Activated CD8-positive, alpha-beta T cell treated with anti-CD3 and anti-CD28 coated beads, Interleukin-2, amount 10 ng/mL, durations not matched to agents 7 days and 5 days (primary cell): ENCODE results near the gene HIVEP1. TPM values are rescaled to one million over a fixed set of nuclear protein-coding genes. Genes with fewer than 3 reads are reported as not detected.

Source experiments
- ATAC-seq: fragments of 150-1000 bp; cut with Tn5 transposase; one replicate; pipeline ENCODE4 v1.10.0; 2021; ENCODE audit warnings: moderate library complexity
- CTCF ChIA-PET: fragments of 350-600 bp; sonication (Branson Sonifier 250); formaldehyde crosslinking; loops from one replicate; lab custom pipeline; 2021; ENCODE audit warnings: antibody characterized with exemption; lab: Charles Lee
- POLR2A ChIA-PET: fragments of 350-600 bp; sonication (Branson Sonifier 250); formaldehyde crosslinking; loops from one replicate; lab custom pipeline; 2021; ENCODE audit warnings: antibody characterized with exemption; lab: Charles Lee
- DNase-seq: peaks from one replicate; pipeline ENCODE4 v3.0.0-alpha.2; 2020
- H3K27ac Mint-ChIP-seq: one replicate; pipeline ENCODE4 v1.8.0; 2021; ENCODE audit warnings: mild to moderate bottlenecking, mixed read lengths
- H3K27me3 Mint-ChIP-seq: one replicate; pipeline ENCODE4 v1.8.0; 2021; ENCODE audit warnings: low read depth, mixed read lengths
- H3K36me3 Mint-ChIP-seq: one replicate; pipeline ENCODE4 v1.8.0; 2021; ENCODE audit warnings: low read depth, mixed read lengths
- H3K4me1 Mint-ChIP-seq: one replicate; pipeline ENCODE4 v1.8.0; 2021; ENCODE audit warnings: low read depth, mixed read lengths
- H3K4me3 Mint-ChIP-seq: one replicate; pipeline ENCODE4 v1.8.0; 2021; ENCODE audit warnings: mild to moderate bottlenecking, mixed read lengths
- H3K9me3 Mint-ChIP-seq: one replicate; pipeline ENCODE4 v1.8.0; 2022; ENCODE audit warnings: mixed read lengths; ENCODE audit not compliant: insufficient read depth
- total RNA-seq, 2 experiments: library from RNA; stranded (reverse); gene quantifications; one replicate each; pipeline ENCODE4 v1.2.3, GENCODE V29; 2021

Gene HIVEP1
- total RNA-seq, 2 experiments from 2014 or later: 21.2 to 21.4 TPM

DNA sequence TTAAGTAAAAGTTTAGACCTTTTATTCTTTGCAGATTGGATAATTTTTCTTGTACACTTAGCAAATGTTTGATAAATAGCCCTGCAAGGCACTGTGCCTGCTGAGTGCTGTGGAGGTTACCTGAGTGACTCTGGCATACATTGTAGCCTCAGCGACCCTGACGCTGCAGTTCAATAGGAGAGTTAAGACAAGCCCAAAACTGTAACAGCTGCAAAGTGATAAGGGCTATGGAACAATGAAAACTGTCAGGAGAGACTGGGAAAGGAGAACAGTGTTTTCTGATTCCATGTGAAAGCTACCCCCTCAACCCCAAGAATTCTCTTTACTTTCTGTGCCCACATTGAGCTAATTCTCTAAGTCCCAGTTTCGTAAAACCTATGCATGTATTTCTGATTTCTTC is 22.2 kb downstream of the HIVEP1 start:
- Mint-ChIP-seq H3K27ac (no peak overlapping the region), H3K9me3 (peaks cover 17% of the 10 kb centered on the region), H3K27me3 (no peaks in the 10 kb centered on the region), H3K36me3 (peaks cover 43% of the 10 kb centered on the region), H3K4me3 (no peak overlapping the region), H3K4me1 (peaks cover 69% of the 10 kb centered on the region)
- DNase-seq: no peak
- POLR2A ChIA-PET: no interaction called here
- ATAC-seq: no peak
- CTCF ChIA-PET: interaction anchor here (0.9 to 1.3 kb wide), 3 partner anchors 10 to 17 kb away, joined by 3 read pairs; no protein-coding TSS in a partner anchor

DNA sequence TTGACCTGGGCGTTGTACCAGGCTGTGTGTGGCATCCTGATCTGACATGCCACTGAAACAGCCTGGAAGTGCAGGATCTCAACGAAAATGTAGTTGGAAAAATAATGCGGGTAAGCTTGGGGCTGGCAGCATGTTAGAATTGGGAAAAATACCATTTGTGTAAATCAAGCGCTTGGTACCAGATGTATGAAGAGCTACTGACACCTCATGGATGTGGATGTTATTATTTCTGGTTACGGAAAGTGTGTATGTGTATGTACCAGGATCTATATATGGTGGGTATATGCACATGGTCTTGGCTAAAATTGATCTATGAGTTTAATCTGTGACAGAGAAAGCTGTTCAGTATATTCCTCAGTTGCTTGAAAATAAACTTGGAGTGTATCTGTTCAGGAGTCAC is 22.7 kb downstream of the HIVEP1 start:
- Mint-ChIP-seq H3K9me3 (peaks cover 14% of the 10 kb centered on the region), H3K4me3 (no peak overlapping the region), H3K27ac (no peak overlapping the region), H3K36me3 (peaks cover 41% of the 10 kb centered on the region), H3K27me3 (no peaks in the 10 kb centered on the region), H3K4me1 (peaks cover 72% of the 10 kb centered on the region)
- ATAC-seq: no peak
- POLR2A ChIA-PET: no interaction called here
- CTCF ChIA-PET: interaction anchor here (0.9 to 1.3 kb wide), 3 partner anchors 10 to 17 kb away, joined by 3 read pairs; no protein-coding TSS in a partner anchor
- no peak for DNase-seq

DNA sequence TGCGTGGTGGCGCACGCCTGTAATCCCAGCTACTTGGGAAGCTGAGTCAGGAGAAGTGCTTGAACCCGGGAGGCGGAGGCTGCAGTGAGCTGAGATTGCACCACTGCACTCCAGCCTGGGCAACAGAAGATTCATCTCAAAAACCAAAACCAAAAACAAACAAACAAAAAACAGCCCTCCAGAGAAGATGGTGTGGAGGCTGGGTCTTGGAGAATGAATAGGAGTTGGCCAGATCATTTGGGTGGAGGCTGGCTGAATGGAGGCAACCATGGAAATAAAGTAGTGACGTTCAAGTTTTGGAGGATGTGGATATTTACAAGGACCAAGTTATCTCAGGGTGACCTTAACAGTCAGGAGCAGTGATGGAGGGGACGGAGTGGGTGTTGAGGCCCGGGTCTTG is 24.7 kb downstream of the HIVEP1 start:
- peaks cover 67% of the 10 kb centered on the region for H3K4me1 Mint-ChIP-seq
- peak overlapping the region; percentile 32 for H3K27ac Mint-ChIP-seq
- peaks cover 35% of the 10 kb centered on the region for H3K36me3 Mint-ChIP-seq
- H3K4me3 Mint-ChIP-seq: no peak overlapping the region
- ATAC-seq (no peak), DNase-seq (no peak)
- ChIA-PET CTCF (interaction anchor here (1.5 kb wide), 1 partner anchor 197 kb away, joined by 4 read pairs; no protein-coding TSS in a partner anchor), POLR2A (no interaction called here)
- H3K27me3 Mint-ChIP-seq: no peaks in the 10 kb centered on the region
- H3K9me3 Mint-ChIP-seq: peaks cover 3% of the 10 kb centered on the region

DNA sequence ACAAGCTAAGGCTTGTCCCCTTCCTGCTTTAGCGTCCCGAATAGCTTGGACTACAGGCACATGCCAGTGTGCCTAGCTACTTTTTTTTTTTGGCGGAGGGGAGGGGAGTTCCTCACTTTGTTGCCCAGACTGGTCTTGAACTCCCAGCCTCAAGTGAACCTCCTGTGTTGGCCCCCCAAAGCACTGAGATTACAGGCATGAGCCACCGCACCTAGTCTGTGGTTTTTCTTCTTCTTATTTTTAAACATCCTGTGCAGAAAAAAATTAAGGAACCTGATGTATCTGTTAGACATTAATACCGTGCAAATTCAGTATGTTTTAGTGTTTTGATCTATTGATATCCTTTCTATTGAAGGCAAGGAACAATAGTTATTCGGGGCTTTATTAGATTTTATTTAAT is 25.7 kb downstream of the HIVEP1 start:
- Mint-ChIP-seq H3K36me3 (peaks cover 32% of the 10 kb centered on the region), H3K4me3 (no peak overlapping the region), H3K9me3 (peaks cover 3% of the 10 kb centered on the region), H3K4me1 (peaks cover 64% of the 10 kb centered on the region), H3K27me3 (no peaks in the 10 kb centered on the region), H3K27ac (peak overlapping the region; percentile 66)
- peak; percentile 41 for DNase-seq
- POLR2A ChIA-PET: interaction anchor here (0.6 kb wide), 1 partner anchor 118 kb away, joined by 4 read pairs; no protein-coding TSS in a partner anchor
- CTCF ChIA-PET: interaction anchor here (0.6 to 1.5 kb wide), 2 partner anchors 36 to 141 kb away, joined by 4 to 6 read pairs; no protein-coding TSS in a partner anchor
- ATAC-seq: no peak

DNA sequence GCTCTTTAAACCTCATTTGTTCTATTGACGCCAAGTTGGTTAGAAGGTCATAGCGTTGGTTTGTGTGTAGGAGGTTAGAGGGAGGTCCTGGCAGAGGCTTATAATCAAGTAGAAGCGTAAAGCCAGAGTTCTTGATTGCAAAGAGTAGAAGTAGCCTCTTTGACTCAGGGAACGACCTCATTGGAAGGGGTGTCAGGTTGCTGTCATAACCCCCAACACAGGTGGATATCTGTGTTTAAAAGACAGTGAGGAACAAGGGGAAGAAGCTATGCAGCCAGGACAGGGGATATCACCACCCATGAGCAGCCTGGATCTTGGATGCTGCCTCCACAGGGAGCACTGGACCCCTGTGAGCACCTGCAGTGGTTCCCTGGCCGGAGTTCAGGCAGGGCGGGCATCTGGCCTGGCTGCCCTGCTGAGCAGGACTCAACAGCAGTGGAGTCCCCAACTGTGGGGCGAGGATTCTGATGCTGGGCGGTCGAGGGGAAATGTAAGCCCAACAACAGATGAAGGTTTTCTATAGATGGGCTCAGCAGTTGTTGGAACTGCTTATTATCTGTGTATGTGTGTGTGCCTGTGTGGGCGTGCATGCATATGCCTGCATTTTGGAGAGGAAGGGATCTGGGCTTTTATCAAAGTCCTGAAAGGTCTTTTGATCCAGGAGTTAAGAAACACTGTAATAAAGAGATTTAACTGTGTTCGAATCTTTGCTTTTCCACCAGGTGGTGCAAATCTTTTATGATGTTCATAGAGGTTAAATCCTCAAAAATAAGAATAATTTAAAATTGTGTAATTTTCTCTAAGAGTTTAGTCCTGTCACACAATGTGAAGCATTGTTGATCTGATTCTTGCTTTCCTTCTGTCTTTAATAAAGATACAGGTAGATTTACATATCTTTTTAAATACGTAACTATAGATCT is 27.7 kb downstream of the HIVEP1 start:
- no peaks in the 10 kb centered on the region for H3K27me3 Mint-ChIP-seq
- DNase-seq (no peak), ATAC-seq (no peak)
- peaks cover 28% of the 10 kb centered on the region for H3K36me3 Mint-ChIP-seq
- peaks cover 59% of the 10 kb centered on the region for H3K4me1 Mint-ChIP-seq
- no peak overlapping the region for H3K4me3 Mint-ChIP-seq
- H3K9me3 Mint-ChIP-seq: peaks cover 3% of the 10 kb centered on the region
- H3K27ac Mint-ChIP-seq: peak overlapping the region; percentile 45
- ChIA-PET POLR2A (interaction anchor here (1.3 kb wide), 1 partner anchor 30 kb away, joined by 3 read pairs; no protein-coding TSS in a partner anchor), CTCF (interaction anchor here (0.8 to 1.6 kb wide), 11 partner anchors 9 to 384 kb away, joined by 3 to 11 read pairs (median 4); no protein-coding TSS in a partner anchor)

DNA sequence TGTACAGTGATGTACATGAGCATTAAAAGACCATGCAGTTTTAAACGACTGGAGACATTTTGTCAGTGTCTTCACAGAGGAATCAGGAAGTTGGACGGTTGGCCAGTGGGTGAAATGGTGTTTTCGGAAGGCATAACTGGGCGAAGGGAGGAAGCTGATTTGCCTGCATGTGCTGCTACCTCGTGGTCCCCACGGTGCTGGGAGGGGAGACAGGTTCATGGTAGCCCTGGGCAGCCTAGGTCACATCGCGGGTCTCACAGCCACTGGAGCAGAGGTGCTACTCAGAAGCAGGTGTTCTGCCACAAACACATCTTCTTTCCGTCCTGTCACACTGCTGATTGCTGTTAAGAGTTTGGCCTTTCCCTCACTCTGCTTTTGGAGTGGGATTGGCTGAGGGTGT is 35.2 kb downstream of the HIVEP1 start:
- Mint-ChIP-seq H3K4me1 (peaks cover 61% of the 10 kb centered on the region), H3K4me3 (no peak overlapping the region), H3K27me3 (no peaks in the 10 kb centered on the region), H3K27ac (no peak overlapping the region), H3K9me3 (no peaks in the 10 kb centered on the region), H3K36me3 (peaks cover 25% of the 10 kb centered on the region)
- ATAC-seq (no peak), DNase-seq (no peak)
- ChIA-PET POLR2A (interaction anchor here (0.7 to 1.1 kb wide), 3 partner anchors 12 to 323 kb away, joined by 3 read pairs; no protein-coding TSS in a partner anchor), CTCF (interaction anchor here (0.8 to 2.6 kb wide), 2 partner anchors 8 to 67 kb away, joined by 3 to 11 read pairs; no protein-coding TSS in a partner anchor)

DNA sequence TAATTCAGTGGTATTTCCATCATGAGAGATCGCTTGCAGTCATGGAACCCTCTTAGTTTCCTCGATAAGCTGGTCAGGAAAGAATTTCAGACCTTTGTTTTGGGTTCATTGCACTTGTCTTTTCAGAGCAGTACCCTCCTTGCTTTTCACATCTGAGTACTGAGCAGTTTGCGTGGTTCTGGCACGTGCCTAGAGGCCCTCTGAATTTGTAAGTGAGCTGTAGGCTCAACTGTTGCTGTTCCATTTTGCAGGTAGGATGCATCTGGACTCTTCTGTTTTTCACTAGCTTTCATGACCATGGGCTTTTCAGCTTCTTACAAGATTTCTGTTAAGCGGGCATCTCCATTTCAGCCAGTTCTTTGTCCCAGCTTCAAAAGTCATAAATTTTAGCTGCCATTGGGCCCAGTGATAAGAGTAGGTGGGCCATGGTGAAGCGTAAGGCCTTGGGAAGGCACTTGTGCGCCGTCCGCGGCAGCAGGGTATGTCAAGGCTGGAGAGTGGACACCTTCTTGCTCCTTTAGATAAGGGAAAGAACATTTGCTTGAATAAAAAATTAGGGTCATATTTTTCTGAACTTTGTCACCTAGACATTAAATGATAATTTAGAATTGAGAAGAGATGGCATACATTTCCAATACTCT is 35.8 kb downstream of the HIVEP1 start:
- DNase-seq: no peak
- Mint-ChIP-seq H3K4me3 (no peak overlapping the region), H3K27ac (no peak overlapping the region), H3K27me3 (no peaks in the 10 kb centered on the region), H3K36me3 (peaks cover 25% of the 10 kb centered on the region), H3K9me3 (no peaks in the 10 kb centered on the region), H3K4me1 (peaks cover 67% of the 10 kb centered on the region)
- ChIA-PET POLR2A (interaction anchor here (0.7 to 1.1 kb wide), 3 partner anchors 12 to 324 kb away, joined by 3 read pairs; no protein-coding TSS in a partner anchor), CTCF (interaction anchor here (0.8 to 2.6 kb wide), 2 partner anchors 9 to 67 kb away, joined by 3 to 11 read pairs; no protein-coding TSS in a partner anchor)
- ATAC-seq: no peak

DNA sequence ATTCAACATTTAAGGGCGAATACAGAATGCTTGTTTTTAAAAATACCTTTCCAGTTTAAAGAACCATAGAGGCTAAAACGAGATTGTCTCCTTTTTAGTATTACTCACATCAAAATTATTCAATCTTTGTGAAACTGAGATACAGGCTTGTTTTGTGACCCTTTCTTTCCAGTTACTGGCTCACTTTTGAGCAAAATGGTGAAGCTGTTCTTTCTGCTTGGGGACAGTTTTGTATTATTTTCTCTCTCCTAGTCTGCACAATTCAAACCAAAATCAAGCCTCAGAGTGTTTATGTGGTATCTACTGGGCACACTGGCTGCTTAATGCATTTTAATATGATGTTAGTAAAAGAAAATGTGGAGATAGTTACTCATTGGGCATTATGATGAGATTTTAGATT is 36.5 kb downstream of the HIVEP1 start:
- Mint-ChIP-seq H3K27ac (peak overlapping the region; percentile 34), H3K9me3 (no peaks in the 10 kb centered on the region), H3K27me3 (no peaks in the 10 kb centered on the region), H3K36me3 (peaks cover 27% of the 10 kb centered on the region), H3K4me1 (peaks cover 72% of the 10 kb centered on the region), H3K4me3 (no peak overlapping the region)
- ATAC-seq (no peak), DNase-seq (no peak)
- CTCF ChIA-PET: interaction anchor here (2.6 kb wide), 1 partner anchor 10 kb away, joined by 11 read pairs; no protein-coding TSS in a partner anchor
- POLR2A ChIA-PET: no interaction called here

DNA sequence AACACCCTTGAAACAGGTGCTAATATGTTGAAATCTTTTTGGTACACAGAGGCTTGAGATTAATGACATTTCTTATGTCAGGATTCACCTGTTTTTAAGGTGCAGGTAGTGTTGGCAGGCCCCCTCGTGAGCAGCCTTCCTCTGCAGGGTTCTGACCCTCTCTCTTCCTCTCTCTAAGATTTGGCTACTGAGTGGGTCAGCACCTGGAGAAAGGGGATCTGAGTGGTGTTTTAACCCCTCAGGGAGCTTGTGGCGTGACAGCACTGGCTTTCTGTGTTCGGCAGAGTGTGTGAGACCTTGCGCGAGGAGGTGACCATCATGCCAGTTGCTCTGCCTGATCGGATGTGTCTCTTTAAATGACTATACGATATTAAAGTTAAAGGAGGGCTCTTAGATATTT is 37.1 kb downstream of the HIVEP1 start:
- H3K4me1 Mint-ChIP-seq: peaks cover 72% of the 10 kb centered on the region
- CTCF ChIA-PET: interaction anchor here (2.6 kb wide), 1 partner anchor 10 kb away, joined by 11 read pairs; no protein-coding TSS in a partner anchor

DNA sequence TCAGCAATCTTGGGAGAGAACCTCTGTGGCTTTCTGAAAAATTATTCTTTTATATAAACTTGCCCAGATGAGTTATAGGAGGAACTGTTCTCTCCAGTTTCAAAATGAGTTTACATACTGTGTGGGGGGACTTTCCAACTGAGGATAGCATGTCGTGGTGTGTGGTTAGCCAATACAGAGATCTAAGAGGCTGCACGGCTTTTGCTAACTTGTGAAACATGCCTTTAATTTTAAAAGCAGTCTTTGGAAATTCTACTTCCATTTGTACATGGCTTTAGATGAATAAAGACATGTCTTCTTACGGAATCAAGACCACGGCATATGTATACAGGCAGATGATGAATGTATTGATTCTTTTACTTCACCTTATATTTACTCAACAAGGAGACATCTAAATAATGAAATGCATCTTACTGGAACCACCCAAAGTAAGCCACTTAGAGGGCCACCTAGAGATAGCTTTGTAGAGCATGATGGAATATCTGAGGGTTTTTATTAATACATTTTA is 39.8 kb downstream of the HIVEP1 start:
- Mint-ChIP-seq H3K36me3 (peaks cover 26% of the 10 kb centered on the region), H3K4me1 (peaks cover 59% of the 10 kb centered on the region), H3K4me3 (peak overlapping the region; percentile 55), H3K27me3 (no peaks in the 10 kb centered on the region), H3K9me3 (no peaks in the 10 kb centered on the region), H3K27ac (peak overlapping the region; percentile 84)
- CTCF ChIA-PET: interaction anchor here (0.8 to 1.9 kb wide), 3 partner anchors 13 to 38 kb away, joined by 3 to 5 read pairs (median 3); no protein-coding TSS in a partner anchor
- DNase-seq (peak; percentile 84), ATAC-seq (peak; percentile 97)
- POLR2A ChIA-PET: interaction anchor here (0.6 to 2.2 kb wide), 5 partner anchors 13 to 59 kb away, joined by 3 to 11 read pairs (median 5); partner anchors contain the start of gene HIVEP1

More for the DNA sequence above, 37.1 kb downstream of the HIVEP1 start:
- H3K9me3 Mint-ChIP-seq: no peaks in the 10 kb centered on the region
- H3K27ac Mint-ChIP-seq: no peak overlapping the region
- peaks cover 27% of the 10 kb centered on the region for H3K36me3 Mint-ChIP-seq
- ATAC-seq (no peak), DNase-seq (no peak)
- H3K27me3 Mint-ChIP-seq: no peaks in the 10 kb centered on the region
- POLR2A ChIA-PET: no interaction called here
- no peak overlapping the region for H3K4me3 Mint-ChIP-seq
